Suprapubic skin (tissue), 4 donors: ENCODE data around the gene MYO5C. TPM values are rescaled to one million over a fixed set of nuclear protein-coding genes. Genes with fewer than 3 reads are reported as not detected.

ENCODE experiments used
- DNase-seq, 2 donors: peaks; one replicate each; pipeline ENCODE4 v3.0.0-alpha.2; 2019; ENCODE audit warnings: low spot score in 2 of 2
- H3K27ac ChIP-seq: fragments of 200-600 bp; sonication (generic); one replicate; pipeline ENCODE4 v1.5.1; 2019
- H3K27me3 ChIP-seq: fragments of 200-600 bp; sonication (generic); one replicate; pipeline ENCODE4 v1.5.1; 2019
- H3K36me3 ChIP-seq: fragments of 200-600 bp; sonication (generic); one replicate; pipeline ENCODE4 v1.5.1; 2019
- H3K4me1 ChIP-seq: fragments of 200-600 bp; sonication (generic); one replicate; pipeline ENCODE4 v1.5.1; 2019
- H3K4me3 ChIP-seq: fragments of 200-600 bp; sonication (generic); one replicate; pipeline ENCODE4 v1.5.1; 2019; ENCODE audit warnings: mild to moderate bottlenecking
- H3K9me3 ChIP-seq: fragments of 200-600 bp; sonication (generic); one replicate; pipeline ENCODE4 v1.5.1; 2019
- CTCF ChIP-seq, 2 donors: fragments of 200-600 bp in 1 of 2; fragments of 450-650 bp in 1 of 2; sonication (generic) in 1 of 2; IDR thresholded peaks; one replicate each; pipeline ENCODE4 v1.5.1; 2016 to 2019; ENCODE audit warnings: antibody characterized with exemption in 2 of 2, mild to moderate bottlenecking in 1 of 2, moderate library complexity in 1 of 2
- EP300 ChIP-seq: sonication (generic); formaldehyde crosslinking; IDR thresholded peaks from one replicate; pipeline ENCODE4 v1.6.1; 2017; ENCODE audit warnings: antibody characterized with exemption
- POLR2A ChIP-seq, 2 donors: fragments of 450-650 bp; IDR thresholded peaks; one replicate each; pipeline ENCODE4 v1.6.1; 2017; ENCODE audit warnings: antibody characterized with exemption in 2 of 2, mild to moderate bottlenecking in 2 of 2, moderate library complexity in 2 of 2
- POLR2AphosphoS5 ChIP-seq, 3 donors: sonication (generic); formaldehyde crosslinking; IDR thresholded peaks; one replicate each; pipeline ENCODE4 v1.6.1; 2017; ENCODE audit warnings: antibody characterized with exemption in 3 of 3
- WGBS: methylation state at CpG from one replicate; pipeline ENCODE4 v1.1.5; 2018; 5-methylcytosine and 5-hydroxymethylcytosine counted together
- total RNA-seq, 4 donors: library from RNA; depleted of rRNA; stranded (reverse); fragments of >200 nt; gene quantifications; one replicate each; pipeline ENCODE4 v1.1.0, GENCODE V29; 2016

MYO5C gene
- total RNA-seq, 4 donors from 2014 or later: 11.2 to 31.5 (median 14.9) TPM

- Histone ChIP-seq H3K9me3 (no peaks in the 10 kb centered on the region), H3K36me3 (no peaks in the 10 kb centered on the region), H3K27ac (peak overlapping the region; percentile 28), H3K4me1 (peaks cover 20% of the 10 kb centered on the region), H3K27me3 (no peaks in the 10 kb centered on the region), H3K4me3 (no peak overlapping the region)
- 89% methylated on average over 10 of the region's 10 CpGs for WGBS
- DNase-seq: no peak
- TF ChIP-seq POLR2A (IDR thresholded peaks at IDR 0.05) (no peak), POLR2AphosphoS5 (IDR thresholded peaks at IDR 0.05) (no peak), EP300 (no peak), CTCF (IDR thresholded peaks at IDR 0.05) (no peak)
Measured at GRCh38 chr15:52261026-52261425, 34.6 kb downstream of the MYO5C start.

DNA sequence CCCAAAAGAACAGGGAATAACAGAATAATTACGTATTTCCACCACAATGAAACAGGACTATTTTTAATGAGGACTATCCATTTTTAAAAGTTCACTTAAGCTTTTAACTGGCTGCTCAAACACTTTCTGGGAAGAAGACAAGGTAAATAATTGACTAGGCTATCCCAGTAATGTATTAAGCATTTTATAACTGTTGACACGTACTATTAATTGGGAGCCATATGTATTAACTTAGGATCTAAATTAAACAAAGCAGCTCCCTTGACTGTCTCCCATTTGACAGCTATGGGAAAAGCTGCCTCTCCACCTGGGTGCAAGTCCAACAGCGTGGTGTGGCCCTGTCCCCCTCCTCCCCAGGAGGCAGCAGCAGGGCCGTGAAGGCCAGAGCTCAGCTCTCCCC is 36.1 kb downstream of the MYO5C start:
- 76% methylated on average over 4 of the region's 4 CpGs for WGBS
- no peaks in the 10 kb centered on the region for H3K9me3 ChIP-seq
- no peaks in the 10 kb centered on the region for H3K36me3 ChIP-seq
- H3K27me3 ChIP-seq: no peaks in the 10 kb centered on the region
- no peak overlapping the region for H3K27ac ChIP-seq
- TF ChIP-seq EP300: no peak
- TF ChIP-seq CTCF (IDR thresholded peaks at IDR 0.05): no peak
- TF ChIP-seq POLR2AphosphoS5 (IDR thresholded peaks at IDR 0.05): no peak
- no peak for TF ChIP-seq POLR2A (IDR thresholded peaks at IDR 0.05)
- H3K4me3 ChIP-seq: no peak overlapping the region
- no peak for DNase-seq
- peaks cover 20% of the 10 kb centered on the region for H3K4me1 ChIP-seq

DNA sequence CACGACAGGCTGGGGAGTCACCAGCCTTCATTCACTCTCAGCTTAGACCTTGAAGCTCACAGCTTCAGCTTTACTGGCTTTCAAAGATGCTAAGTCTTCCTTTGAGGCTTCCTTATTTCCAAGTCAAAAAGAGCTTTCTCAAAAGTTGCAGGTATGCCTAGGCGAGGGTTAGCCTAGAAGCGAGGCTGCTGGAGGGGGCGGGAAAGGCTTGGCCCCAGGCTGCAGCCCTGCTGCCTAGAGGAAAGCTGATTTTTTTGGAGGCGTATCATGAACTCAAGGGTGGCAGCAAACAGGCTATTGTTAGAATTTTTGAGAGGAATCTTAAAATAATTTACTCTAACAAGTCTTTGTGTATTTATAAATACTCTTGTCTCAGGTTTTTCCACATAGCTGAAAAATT is 37.1 kb downstream of the MYO5C start:
- H3K4me1 ChIP-seq: peaks cover 20% of the 10 kb centered on the region

GRCh38 chr15:52257734-52258062 is 37.9 kb downstream of the MYO5C start:
- peaks cover 24% of the 10 kb centered on the region for H3K4me1 ChIP-seq
- DNase-seq: no peak
- H3K4me3 ChIP-seq: no peak overlapping the region
- 74% methylated on average over 5 of the region's 5 CpGs for WGBS
- H3K36me3 ChIP-seq: no peaks in the 10 kb centered on the region
- no peak overlapping the region for H3K27ac ChIP-seq
- H3K9me3 ChIP-seq: no peaks in the 10 kb centered on the region
- TF ChIP-seq CTCF (IDR thresholded peaks at IDR 0.05) (no peak), POLR2A (IDR thresholded peaks at IDR 0.05) (no peak), EP300 (no peak), POLR2AphosphoS5 (IDR thresholded peaks at IDR 0.05) (no peak)
- no peaks in the 10 kb centered on the region for H3K27me3 ChIP-seq

More for the DNA sequence above, 37.1 kb downstream of the MYO5C start:
- H3K9me3 ChIP-seq: no peaks in the 10 kb centered on the region
- 88% methylated on average over 5 of the region's 5 CpGs for WGBS
- no peak overlapping the region for H3K4me3 ChIP-seq
- no peaks in the 10 kb centered on the region for H3K36me3 ChIP-seq
- no peak for DNase-seq
- no peak overlapping the region for H3K27ac ChIP-seq
- H3K27me3 ChIP-seq: no peaks in the 10 kb centered on the region
- TF ChIP-seq POLR2AphosphoS5 (IDR thresholded peaks at IDR 0.05): no peak
- no peak for TF ChIP-seq CTCF (IDR thresholded peaks at IDR 0.05)
- TF ChIP-seq POLR2A (IDR thresholded peaks at IDR 0.05): no peak

- no peak overlapping the region for H3K4me3 ChIP-seq
- H3K27me3 ChIP-seq: no peaks in the 10 kb centered on the region
- TF ChIP-seq POLR2AphosphoS5 (IDR thresholded peaks at IDR 0.05): no peak
- no peak for TF ChIP-seq POLR2A (IDR thresholded peaks at IDR 0.05)
- TF ChIP-seq EP300: no peak
- no peak for TF ChIP-seq CTCF (IDR thresholded peaks at IDR 0.05)
- H3K36me3 ChIP-seq: no peaks in the 10 kb centered on the region
- H3K4me1 ChIP-seq: peaks cover 21% of the 10 kb centered on the region
- DNase-seq: no peak
- WGBS: 67% methylated on average over 10 of the region's 10 CpGs
- H3K27ac ChIP-seq: no peak overlapping the region
- H3K9me3 ChIP-seq: no peaks in the 10 kb centered on the region
Measured at GRCh38 chr15:52256930-52257733, 38.5 kb downstream of the MYO5C start.
